ENCODE measurements around the gene GLI3. TPM values are rescaled to one million over a fixed set of nuclear protein-coding genes. Genes with fewer than 3 reads are reported as not detected.

The GLI3 gene
- total and polyA plus RNA-seq, 2 experiments from 2014 or later: 4.0 to 5.2 TPM

- Histone ChIP-seq H3K4me3 (no peak overlapping the region), H2AFZ (no peak overlapping the region), H3F3A (ENCODE audit: insufficient read depth) (no peaks in the 10 kb centered on the region), H3K36me3 (ENCODE audit: low read depth) (peaks cover 11% of the 10 kb centered on the region), H3K27ac (no peak overlapping the region), H3K27me3 (replicated peaks; ENCODE audit: insufficient read depth) (no peaks in the 10 kb centered on the region), H3K4me2 (ENCODE audit: unreplicated experiment) (no peak overlapping the region), H3K4me1 (ENCODE audit: insufficient read depth) (no peaks in the 10 kb centered on the region), H3K9me3 (ENCODE audit: low read depth) (no peaks in the 10 kb centered on the region), H3K79me2 (ENCODE audit: insufficient read depth) (no peaks in the 10 kb centered on the region), H4K20me1 (ENCODE audit: insufficient read depth) (no peaks in the 10 kb centered on the region), H3K9ac (no peak overlapping the region), H3K9me2 (ENCODE audit: insufficient read depth) (no peaks in the 10 kb centered on the region)
- 27% methylated on average over 3 of the region's 3 CpGs for WGBS, 2 experiments (ENCODE audit: low coverage in 1 of 2, low lambda C conversion rate in 2 of 2, missing lambda C conversion rate in 2 of 2)
- in situ Hi-C loops (cut with MboI): no loop called here
- no peak for TF ChIP-seq EZH2 (IDR thresholded peaks at IDR 0.05; ENCODE audit: insufficient read depth, poor library complexity, severe bottlenecking)
- no peak for TF ChIP-seq EZH2phosphoT487 (IDR thresholded peaks at IDR 0.05; ENCODE audit: insufficient read depth, low read depth)
- DNase-seq: peak; percentile 68
Observed at GRCh38 chr7:42035210-42035609, 201.8 kb downstream of the GLI3 start.

GRCh38 chr7:42033480-42033879 lies 203.5 kb downstream of the GLI3 start:
- TF ChIP-seq EZH2 (IDR thresholded peaks at IDR 0.05; ENCODE audit: insufficient read depth, poor library complexity, severe bottlenecking) (no peak), EZH2phosphoT487 (IDR thresholded peaks at IDR 0.05; ENCODE audit: insufficient read depth, low read depth) (no peak)
- Histone ChIP-seq H3K27ac (no peak overlapping the region), H4K20me1 (ENCODE audit: insufficient read depth) (no peaks in the 10 kb centered on the region), H3K79me2 (ENCODE audit: insufficient read depth) (no peaks in the 10 kb centered on the region), H3K9me3 (ENCODE audit: low read depth) (no peaks in the 10 kb centered on the region), H3K4me3 (no peak overlapping the region), H3K4me1 (ENCODE audit: insufficient read depth) (no peaks in the 10 kb centered on the region), H3K9me2 (ENCODE audit: insufficient read depth) (no peaks in the 10 kb centered on the region), H3K27me3 (replicated peaks; ENCODE audit: insufficient read depth) (no peaks in the 10 kb centered on the region), H2AFZ (no peak overlapping the region), H3K4me2 (ENCODE audit: unreplicated experiment) (no peak overlapping the region), H3K9ac (no peak overlapping the region), H3K36me3 (ENCODE audit: low read depth) (peaks cover 11% of the 10 kb centered on the region), H3F3A (ENCODE audit: insufficient read depth) (no peaks in the 10 kb centered on the region)
- DNase-seq: no peak
- in situ Hi-C loops (cut with MboI): no loop called here

DNA sequence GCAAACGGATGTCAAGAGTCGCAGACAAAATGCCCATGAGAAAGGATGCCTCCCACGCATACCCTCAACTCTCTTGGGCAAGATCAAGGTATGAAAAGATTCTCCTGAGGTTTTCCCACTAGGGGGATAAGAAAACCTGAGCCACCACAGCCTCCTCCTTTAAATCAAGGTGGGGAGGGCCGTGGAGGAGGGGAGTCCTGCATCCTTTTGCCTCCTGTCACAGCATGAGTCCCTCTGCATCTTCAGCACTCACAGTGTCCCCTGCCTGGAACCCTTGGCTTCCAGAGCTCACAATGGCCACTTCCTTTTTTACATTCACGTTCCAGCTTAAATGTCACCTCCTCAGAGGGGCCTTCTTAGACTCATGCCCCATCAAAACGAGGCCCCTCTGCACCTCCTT lies 207.6 kb downstream of the GLI3 start:
- H3K4me3 ChIP-seq: no peak overlapping the region
- no peak overlapping the region for H3K27ac ChIP-seq
- no peaks in the 10 kb centered on the region for H3K36me3 ChIP-seq (ENCODE audit: low read depth)
- H3K27me3 ChIP-seq (replicated peaks; ENCODE audit: insufficient read depth): no peaks in the 10 kb centered on the region
- no peak overlapping the region for H3K4me2 ChIP-seq (ENCODE audit: unreplicated experiment)
- in situ Hi-C loops (cut with MboI): no loop called here
- H2AFZ ChIP-seq: no peak overlapping the region
- H3K79me2 ChIP-seq (ENCODE audit: insufficient read depth): no peaks in the 10 kb centered on the region
- H3K9me2 ChIP-seq (ENCODE audit: insufficient read depth): no peaks in the 10 kb centered on the region
- H3K9ac ChIP-seq: no peak overlapping the region
- DNase-seq: no peak
- no peaks in the 10 kb centered on the region for H3K9me3 ChIP-seq (ENCODE audit: low read depth)
- 86% methylated on average over 6 of the region's 6 CpGs for WGBS, 2 experiments (ENCODE audit: low coverage in 1 of 2, low lambda C conversion rate in 2 of 2, missing lambda C conversion rate in 2 of 2)
- TF ChIP-seq EZH2 (IDR thresholded peaks at IDR 0.05; ENCODE audit: insufficient read depth, poor library complexity, severe bottlenecking) (no peak), EZH2phosphoT487 (IDR thresholded peaks at IDR 0.05; ENCODE audit: insufficient read depth, low read depth) (no peak)
- H3K4me1 ChIP-seq (ENCODE audit: insufficient read depth): no peaks in the 10 kb centered on the region
- H4K20me1 ChIP-seq (ENCODE audit: insufficient read depth): no peaks in the 10 kb centered on the region
- no peaks in the 10 kb centered on the region for H3F3A ChIP-seq (ENCODE audit: insufficient read depth)

GRCh38 chr7:42027521-42027920 lies 209.5 kb downstream of the GLI3 start:
- WGBS, 2 experiments (ENCODE audit: low coverage in 1 of 2, low lambda C conversion rate in 2 of 2, missing lambda C conversion rate in 2 of 2): 80 to 90% methylated on average over 3 of the region's 3 CpGs
- Histone ChIP-seq H3K4me3 (no peak overlapping the region), H3K4me2 (ENCODE audit: unreplicated experiment) (no peak overlapping the region), H3K9me3 (ENCODE audit: low read depth) (no peaks in the 10 kb centered on the region), H3F3A (ENCODE audit: insufficient read depth) (no peaks in the 10 kb centered on the region), H3K4me1 (ENCODE audit: insufficient read depth) (no peaks in the 10 kb centered on the region), H3K9me2 (ENCODE audit: insufficient read depth) (no peaks in the 10 kb centered on the region), H3K27ac (no peak overlapping the region), H3K79me2 (ENCODE audit: insufficient read depth) (no peaks in the 10 kb centered on the region), H3K9ac (no peak overlapping the region), H2AFZ (no peak overlapping the region), H3K36me3 (ENCODE audit: low read depth) (peaks cover 7% of the 10 kb centered on the region; the same call in 1 of the 2 replicates), H3K27me3 (replicated peaks; ENCODE audit: insufficient read depth) (no peaks in the 10 kb centered on the region), H4K20me1 (ENCODE audit: insufficient read depth) (no peaks in the 10 kb centered on the region)
- in situ Hi-C loops (cut with MboI): no loop called here
- DNase-seq: no peak
- TF ChIP-seq EZH2phosphoT487 (IDR thresholded peaks at IDR 0.05; ENCODE audit: insufficient read depth, low read depth) (no peak), EZH2 (IDR thresholded peaks at IDR 0.05; ENCODE audit: insufficient read depth, poor library complexity, severe bottlenecking) (no peak)

GRCh38 chr7:42026622-42027197 lies 210.3 kb downstream of the GLI3 start:
- no peak overlapping the region for H3K4me3 ChIP-seq
- H3K4me2 ChIP-seq (ENCODE audit: unreplicated experiment): no peak overlapping the region
- 61 to 63% methylated on average over 6 of the region's 6 CpGs for WGBS, 2 experiments (ENCODE audit: low coverage in 1 of 2, low lambda C conversion rate in 2 of 2, missing lambda C conversion rate in 2 of 2)
- no peaks in the 10 kb centered on the region for H3K9me2 ChIP-seq (ENCODE audit: insufficient read depth)
- no peaks in the 10 kb centered on the region for H3K4me1 ChIP-seq (ENCODE audit: insufficient read depth)
- no peaks in the 10 kb centered on the region for H3F3A ChIP-seq (ENCODE audit: insufficient read depth)
- no peak for DNase-seq
- no peaks in the 10 kb centered on the region for H4K20me1 ChIP-seq (ENCODE audit: insufficient read depth)
- TF ChIP-seq EZH2phosphoT487 (IDR thresholded peaks at IDR 0.05; ENCODE audit: insufficient read depth, low read depth) (no peak), EZH2 (IDR thresholded peaks at IDR 0.05; ENCODE audit: insufficient read depth, poor library complexity, severe bottlenecking) (no peak)
- peaks cover 15% of the 10 kb centered on the region for H3K36me3 ChIP-seq (ENCODE audit: low read depth)
- no peaks in the 10 kb centered on the region for H3K79me2 ChIP-seq (ENCODE audit: insufficient read depth)
- H3K27ac ChIP-seq: no peak overlapping the region
- no peaks in the 10 kb centered on the region for H3K27me3 ChIP-seq (replicated peaks; ENCODE audit: insufficient read depth)
- no peak overlapping the region for H2AFZ ChIP-seq
- in situ Hi-C loops (cut with MboI): no loop called here
- no peak overlapping the region for H3K9ac ChIP-seq
- no peaks in the 10 kb centered on the region for H3K9me3 ChIP-seq (ENCODE audit: low read depth)

Measured in GM23248 (cell line).